Naive thymus-derived CD4-positive, alpha-beta T cell (primary cell): ENCODE data around the gene DHRS13. TPM values are rescaled to one million over a fixed set of nuclear protein-coding genes. Genes with fewer than 3 reads are reported as not detected.
"Not testable (repeated sequence)": the region's sequence is repeated elsewhere in the genome, so short reads cannot be mapped to it uniquely, and the experiment has no call there.

Source experiments
- ATAC-seq: fragments of 150-1000 bp; cut with Tn5 transposase; 2 replicates; pipeline ENCODE4 v1.10.0; 2021; ENCODE audit warnings: mild to moderate bottlenecking, moderate library complexity
- CTCF ChIA-PET: fragments of 350-600 bp; sonication (Branson Sonifier 250); formaldehyde crosslinking; loops from one replicate; lab custom pipeline; 2021; ENCODE audit warnings: antibody characterized with exemption; lab: Charles Lee
- POLR2A ChIA-PET: fragments of 350-600 bp; sonication (Branson Sonifier 250); formaldehyde crosslinking; loops from one replicate; lab custom pipeline; 2021; ENCODE audit warnings: antibody characterized with exemption, inconsistent platforms; lab: Charles Lee
- DNase-seq, 9 donors: peaks; one replicate each; pipeline versions ENCODE4 v3.0.0 to v3.0.0-alpha.2; 2020 to 2022; ENCODE audit warnings: mixed read lengths in 1 of 9
- H3K27ac ChIP-seq: one replicate; pipeline ENCODE4 v1.7.0; 2013; ENCODE audit warnings: mild to moderate bottlenecking, low read depth, low read length, moderate library complexity
- H3K27me3 ChIP-seq, 2 donors: one replicate each; pipeline ENCODE4 v1.7.0; 2013; ENCODE audit warnings: low read length in 2 of 2, mild to moderate bottlenecking in 2 of 2, moderate library complexity in 2 of 2; ENCODE audit not compliant: control insufficient read depth in 2 of 2, insufficient read depth in 2 of 2
- H3K36me3 ChIP-seq, 3 experiments: 1 replicate in 2 of 3; 2 replicates in 1 of 3; pipeline ENCODE4 v1.7.0; 2013; ENCODE audit warnings: low read length in 3 of 3, mild to moderate bottlenecking in 3 of 3, moderate library complexity in 1 of 3; ENCODE audit not compliant: insufficient read depth in 3 of 3, control insufficient read depth in 2 of 3
- H3K4me1 ChIP-seq, 2 donors: one replicate each; pipeline ENCODE4 v1.7.0; 2013; ENCODE audit warnings: low read length in 2 of 2, mild to moderate bottlenecking in 2 of 2, moderate library complexity in 1 of 2; ENCODE audit not compliant: control insufficient read depth in 2 of 2, insufficient read depth in 2 of 2
- H3K4me3 ChIP-seq: 2 replicates; pipeline ENCODE4 v1.7.0; 2013; ENCODE audit warnings: mild to moderate bottlenecking, low read length
- H3K9me3 ChIP-seq, 3 experiments: 1 replicate in 2 of 3; 2 replicates in 1 of 3; pipeline ENCODE4 v1.7.0; 2013; ENCODE audit warnings: low read length in 3 of 3; ENCODE audit not compliant: control insufficient read depth in 2 of 3
- H3K27ac Mint-ChIP-seq, 9 donors: one replicate each; pipeline ENCODE4 v1.8.0; 2020 to 2022; ENCODE audit warnings: mixed read lengths in 9 of 9, mild to moderate bottlenecking in 8 of 9, moderate library complexity in 5 of 9, inconsistent platforms in 2 of 9
- H3K27me3 Mint-ChIP-seq, 5 donors: one replicate each; pipeline ENCODE4 v1.8.0; 2021 to 2022; ENCODE audit warnings: mixed read lengths in 5 of 5, mild to moderate bottlenecking in 1 of 5
- H3K36me3 Mint-ChIP-seq, 5 donors: one replicate each; pipeline ENCODE4 v1.8.0; 2020 to 2022; ENCODE audit warnings: mixed read lengths in 5 of 5, mild to moderate bottlenecking in 3 of 5, inconsistent platforms in 1 of 5
- H3K4me1 Mint-ChIP-seq, 7 donors: one replicate each; pipeline ENCODE4 v1.8.0; 2020 to 2022; ENCODE audit warnings: mixed read lengths in 7 of 7, mild to moderate bottlenecking in 3 of 7, inconsistent platforms in 1 of 7
- H3K4me3 Mint-ChIP-seq, 10 donors: one replicate each; pipeline ENCODE4 v1.8.0; 2020 to 2022; ENCODE audit warnings: mild to moderate bottlenecking in 10 of 10, mixed read lengths in 10 of 10, moderate library complexity in 6 of 10, inconsistent platforms in 2 of 10
- H3K9me3 Mint-ChIP-seq, 11 donors: one replicate each; pipeline ENCODE4 v1.8.0; 2020 to 2022; ENCODE audit warnings: mixed read lengths in 11 of 11, mild to moderate bottlenecking in 4 of 11, inconsistent platforms in 1 of 11, moderate library complexity in 1 of 11
- intact Hi-C, 2 donors: fragments of 100-400 bp; cut with micrococcal nuclease; formaldehyde crosslinking; loops; one replicate each; pipeline ENCODE4 v1.15.1; 2023
- polyA plus RNA-seq, 2 donors: library from polyadenylated mRNA; unstranded; fragments of 300-500 nt; fragmentation: Illumina TruSeq; gene quantifications; one replicate each; pipeline ENCODE4 v1.2.3, GENCODE V29; 2021
- total RNA-seq, 6 experiments: library from RNA in 5 of 6; stranded (reverse) in 5 of 6; gene quantifications; 1 replicate in 5 of 6; 2 replicates in 1 of 6; pipeline ENCODE4 v1.2.3 and lab custom pipeline; 2021 to 2026

DHRS13 gene
- total and polyA plus RNA-seq, 7 experiments from 2014 or later = 15.3 to 51.3 (median 29.9) TPM

DNA sequence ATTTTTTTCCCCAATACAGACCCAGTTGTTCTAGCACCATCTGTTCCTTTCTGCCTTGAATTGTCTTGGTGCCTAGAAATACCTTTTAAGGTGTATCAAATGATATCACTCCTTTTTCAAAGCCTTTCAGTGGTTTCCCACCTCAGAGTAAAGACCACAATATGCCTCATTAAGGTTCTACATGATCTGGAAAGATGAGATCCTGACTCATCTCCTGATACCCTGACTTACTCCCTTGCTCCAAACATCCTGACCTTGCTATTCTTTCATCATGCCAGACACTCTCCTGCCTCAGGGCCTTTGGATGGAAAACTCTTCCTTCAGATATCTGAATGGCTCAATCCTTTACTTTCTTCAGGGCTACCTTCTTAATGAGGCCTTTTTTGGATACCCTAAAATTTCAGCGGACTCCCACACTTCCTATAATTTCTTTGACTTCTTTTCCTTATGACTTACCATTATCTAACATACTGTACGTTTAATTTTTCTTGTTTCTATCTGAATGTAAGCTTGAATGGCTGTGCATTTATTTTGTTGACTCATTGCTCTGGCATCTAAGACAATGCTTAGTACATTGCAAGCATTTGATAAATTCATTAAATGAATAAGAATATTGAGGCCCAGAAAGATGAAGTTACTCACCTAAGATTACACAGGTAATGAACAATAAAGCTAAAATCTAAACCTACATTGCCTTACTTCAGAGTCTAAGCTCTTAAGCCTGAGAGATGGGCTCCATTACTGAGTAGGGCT, 24.5 kb downstream of the DHRS13 start:
- no peaks in the 10 kb centered on the region for H3K9me3 ChIP-seq
- intact Hi-C loops = no loop called here
- ChIA-PET POLR2A (interaction anchor here (0.8 to 1.0 kb wide), 2 partner anchors 15 to 20 kb away, joined by 3 to 4 read pairs; partner anchors contain the start of gene FLOT2), CTCF (interaction anchor here (0.6 to 2.6 kb wide), 2 partner anchors 116 to 151 kb away, joined by 5 to 11 read pairs; no protein-coding TSS in a partner anchor)
- H3K27me3 ChIP-seq = no peaks in the 10 kb centered on the region
- no peaks in the 10 kb centered on the region for H3K27me3 Mint-ChIP-seq
- no peak overlapping the region for H3K4me3 Mint-ChIP-seq
- H3K4me1 Mint-ChIP-seq = peaks cover 0 to 8% (median 0%) of the 10 kb centered on the region in 7 donors
- H3K9me3 Mint-ChIP-seq = no peaks in the 10 kb centered on the region
- H3K36me3 Mint-ChIP-seq = peaks cover 7 to 45% (median 23%) of the 10 kb centered on the region in 5 donors
- peaks cover 10 to 55% (median 36%) of the 10 kb centered on the region in 3 experiments for H3K36me3 ChIP-seq
- no peak for ATAC-seq
- no peak overlapping the region for H3K4me3 ChIP-seq
- DNase-seq = no peak
- no peak overlapping the region for H3K27ac ChIP-seq
- peak overlapping the region in 3 of 9 donors; percentile 21 to 25 (median 22) for H3K27ac Mint-ChIP-seq
- no peaks in the 10 kb centered on the region for H3K4me1 ChIP-seq

GRCh38 chr17:28877150-28877711, 25.6 kb downstream of the DHRS13 start:
- H3K4me3 ChIP-seq, H3K4me1 ChIP-seq, H3K27me3 ChIP-seq, intact Hi-C loops, H3K4me1 Mint-ChIP-seq, H3K9me3 ChIP-seq, H3K27ac ChIP-seq, H3K27me3 Mint-ChIP-seq, DNase-seq, H3K27ac Mint-ChIP-seq, H3K4me3 Mint-ChIP-seq, CTCF ChIA-PET, H3K9me3 Mint-ChIP-seq, ATAC-seq: not testable (repeated sequence)
- POLR2A ChIA-PET = interaction anchor here (0.7 to 1.0 kb wide), 2 partner anchors 21 to 52 kb away, joined by 3 to 4 read pairs; partner anchors contain the start of gene FLOT2
- H3K36me3 ChIP-seq = peaks cover 5 to 43% (median 31%) of the 10 kb centered on the region in 3 experiments
- H3K36me3 Mint-ChIP-seq = peaks cover 7 to 35% (median 22%) of the 10 kb centered on the region in 5 donors

DNA sequence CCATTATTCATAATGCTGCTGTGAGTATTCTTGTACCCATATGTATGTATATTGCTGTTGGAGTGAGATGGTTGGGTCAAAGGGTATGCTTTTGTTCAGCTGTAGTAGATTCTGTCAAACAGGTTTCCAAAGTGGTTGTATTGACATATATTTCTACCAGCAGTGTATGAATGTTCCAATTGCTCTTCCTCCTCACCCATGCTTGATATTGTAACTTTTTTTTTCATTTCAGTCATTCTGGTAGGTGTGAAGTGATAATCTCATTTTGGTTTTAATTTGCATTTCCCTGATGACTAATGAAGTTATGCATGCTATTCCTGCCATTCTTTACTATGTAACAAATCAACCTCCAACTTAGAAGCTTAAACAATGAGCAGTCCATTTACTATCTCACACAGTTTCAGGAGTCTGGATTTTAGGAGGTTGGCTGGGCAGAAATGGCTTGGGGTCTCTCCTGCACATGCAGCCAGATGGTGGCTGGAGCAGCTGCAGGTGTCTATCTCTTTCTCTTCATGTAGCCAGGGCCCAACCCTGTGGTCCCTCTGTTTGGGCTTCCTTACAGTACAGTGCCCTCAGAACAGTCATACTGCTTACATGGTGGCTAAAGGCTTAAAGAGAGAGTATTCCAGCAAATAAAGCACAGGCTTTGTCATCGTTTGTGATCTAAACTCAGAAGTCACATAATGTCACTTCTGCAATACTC, 26.9 kb downstream of the DHRS13 start:
- intact Hi-C loops = no loop called here
- Histone ChIP-seq H3K9me3 (no peaks in the 10 kb centered on the region), H3K4me3 (no peak overlapping the region), H3K27me3 (no peaks in the 10 kb centered on the region), H3K4me1 (peaks cover 5 to 6% of the 10 kb centered on the region in 2 donors), H3K36me3 (peaks cover 0 to 31% (median 21%) of the 10 kb centered on the region in 3 experiments), H3K27ac (no peak overlapping the region)
- no peak overlapping the region for H3K4me3 Mint-ChIP-seq
- ATAC-seq (no peak), DNase-seq (no peak)
- ChIA-PET CTCF (interaction anchor here (1.1 kb wide), 1 partner anchor 113 kb away, joined by 6 read pairs; no protein-coding TSS in a partner anchor), POLR2A (interaction anchor here (6.2 kb wide), 1 partner anchor 19 kb away, joined by 67 read pairs; the partner anchor contains the start of gene FLOT2)
- H3K4me1 Mint-ChIP-seq = peaks cover 4 to 19% (median 14%) of the 10 kb centered on the region in 7 donors
- no peaks in the 10 kb centered on the region for H3K27me3 Mint-ChIP-seq
- peak overlapping the region in 2 of 9 donors; percentile 5 to 78 for H3K27ac Mint-ChIP-seq
- H3K36me3 Mint-ChIP-seq = peaks cover 7 to 26% (median 16%) of the 10 kb centered on the region in 5 donors
- no peaks in the 10 kb centered on the region for H3K9me3 Mint-ChIP-seq

- no peak overlapping the region for H3K27ac ChIP-seq
- Mint-ChIP-seq H3K4me3 (no peak overlapping the region), H3K27ac (peak overlapping the region in 1 of 9 donors; percentile 6), H3K9me3 (no peaks in the 10 kb centered on the region), H3K27me3 (no peaks in the 10 kb centered on the region), H3K36me3 (peaks cover 7 to 19% (median 12%) of the 10 kb centered on the region in 5 donors), H3K4me1 (peaks cover 7 to 21% (median 14%) of the 10 kb centered on the region in 7 donors)
- no peaks in the 10 kb centered on the region for H3K9me3 ChIP-seq
- peaks cover 0 to 19% (median 10%) of the 10 kb centered on the region in 3 experiments for H3K36me3 ChIP-seq
- DNase-seq = no peak
- H3K4me3 ChIP-seq = no peak overlapping the region
- H3K27me3 ChIP-seq = no peaks in the 10 kb centered on the region
- intact Hi-C loops = no loop called here
- H3K4me1 ChIP-seq = peaks cover 8 to 10% of the 10 kb centered on the region in 2 donors
- ChIA-PET POLR2A (interaction anchor here (0.6 to 6.2 kb wide), 2 partner anchors 21 to 279 kb away, joined by 6 to 67 read pairs; partner anchors contain the start of gene FLOT2), CTCF (interaction anchor here (0.6 to 0.9 kb wide), 3 partner anchors 17 to 31 kb away, joined by 3 to 4 read pairs (median 3); no protein-coding TSS in a partner anchor)
- no peak for ATAC-seq
These were observed 28.1 kb downstream of the DHRS13 start for GRCh38 chr17:28874750-28875149.

GRCh38 chr17:28873839-28874238, 29.0 kb downstream of the DHRS13 start:
- Histone ChIP-seq H3K4me1 (peaks cover 8 to 10% of the 10 kb centered on the region in 2 donors), H3K36me3 (peaks cover 0 to 10% (median 2%) of the 10 kb centered on the region in 3 experiments), H3K27me3 (no peaks in the 10 kb centered on the region), H3K4me3 (no peak overlapping the region), H3K9me3 (no peaks in the 10 kb centered on the region), H3K27ac (no peak overlapping the region)
- Mint-ChIP-seq H3K9me3 (no peaks in the 10 kb centered on the region), H3K4me1 (peaks cover 7 to 21% (median 14%) of the 10 kb centered on the region in 7 donors), H3K27ac (peak overlapping the region in 3 of 9 donors; percentile 55 to 93 (median 64)), H3K4me3 (no peak overlapping the region), H3K36me3 (peaks cover 7 to 14% (median 9%) of the 10 kb centered on the region in 5 donors), H3K27me3 (no peaks in the 10 kb centered on the region)
- POLR2A ChIA-PET = interaction anchor here (6.2 kb wide), 1 partner anchor 21 kb away, joined by 67 read pairs; the partner anchor contains the start of gene FLOT2
- CTCF ChIA-PET = no interaction called here
- DNase-seq (no peak), ATAC-seq (no peak)
- intact Hi-C loops = no loop called here
